H1 (cell line): ENCODE data around the gene MTHFD1. TPM values are rescaled to one million over a fixed set of nuclear protein-coding genes. Genes with fewer than 3 reads are reported as not detected.

Experiments
- CTCF ChIA-PET: fragments of 300-600 bp; sonication (Branson Sonifier 250); formaldehyde crosslinking; loops from one replicate; lab custom pipeline; 2021; ENCODE audit not compliant: partially characterized antibody; lab: Charles Lee
- POLR2A ChIA-PET: fragments of 300-600 bp; sonication (Branson Sonifier 250); formaldehyde crosslinking; loops from one replicate; lab custom pipeline; 2021; ENCODE audit warnings: inconsistent platforms; ENCODE audit not compliant: partially characterized antibody; lab: Charles Lee
- DNase-seq, 2 experiments: peaks; one replicate each; pipeline versions ENCODE4 v3.0.0 to v3.0.0-alpha.2; 2010 to 2022; ENCODE audit warnings: low spot score in 2 of 2, low read depth in 1 of 2, mixed read lengths in 1 of 2
- FAIRE-seq: peaks from 2 replicates; lab custom pipeline; 2011; peaks lifted over from hg19 to GRCh38; lab: Jason Lieb, UNC
- H2AFZ ChIP-seq: 2 replicates; pipeline ENCODE4 v1.8.1; 2012; ENCODE audit warnings: low read length, inconsistent platforms
- H2AK5ac ChIP-seq: 2 replicates; pipeline ENCODE4 v1.6.1; 2013; ENCODE audit warnings: low read depth, low read length
- H2BK120ac ChIP-seq: replicated peaks from 2 replicates; pipeline ENCODE3; 2013; ENCODE audit warnings: low read depth, low read length, inconsistent platforms
- H2BK12ac ChIP-seq: 2 replicates; pipeline ENCODE4 v1.6.1; 2013; ENCODE audit warnings: low read depth, low read length
- H2BK15ac ChIP-seq: 2 replicates; pipeline ENCODE4 v1.6.1; 2013; ENCODE audit warnings: low read length
- H2BK20ac ChIP-seq: 2 replicates; pipeline ENCODE4 v1.6.1; 2013; ENCODE audit warnings: low read length
- H2BK5ac ChIP-seq: 2 replicates; pipeline ENCODE4 v1.6.1; 2013; ENCODE audit warnings: low read depth, low read length
- H3K14ac ChIP-seq: 2 replicates; pipeline ENCODE4 v1.6.1; 2013; ENCODE audit warnings: inconsistent platforms; ENCODE audit not compliant: insufficient read length
- H3K18ac ChIP-seq: 2 replicates; pipeline ENCODE4 v1.6.1; 2013; ENCODE audit warnings: low read length; ENCODE audit errors: extremely low read depth
- H3K23ac ChIP-seq: 2 replicates; pipeline ENCODE4 v1.6.1; 2013; ENCODE audit warnings: inconsistent platforms; ENCODE audit not compliant: insufficient read length
- H3K23me2 ChIP-seq: 2 replicates; pipeline ENCODE4 v1.6.1; 2013; ENCODE audit warnings: low read depth, low read length
- H3K27ac ChIP-seq: 2 replicates; pipeline ENCODE4 v1.6.1; 2011; ENCODE audit warnings: low read depth, low read length, inconsistent platforms
- H3K27me3 ChIP-seq, 4 experiments: replicated peaks in 1 of 4; 1 replicate in 1 of 4; 2 replicates in 3 of 4; pipeline versions ENCODE4 v1.6.1 to v1.8.1; 2011 to 2013; ENCODE audit warnings: low read length in 3 of 4, mild to moderate bottlenecking in 3 of 4, inconsistent platforms in 2 of 4, mixed read lengths in 2 of 4, moderate library complexity in 1 of 4; ENCODE audit not compliant: control insufficient read depth in 3 of 4, insufficient read depth in 3 of 4; ENCODE audit errors: extremely low read depth in 1 of 4
- H3K36me3 ChIP-seq, 4 experiments: 2 replicates each; pipeline versions ENCODE4 v1.6.1 to v1.8.1; 2011 to 2013; ENCODE audit warnings: mild to moderate bottlenecking in 4 of 4, low read length in 3 of 4, moderate library complexity in 2 of 4, control low read depth in 1 of 4, inconsistent platforms in 1 of 4; ENCODE audit not compliant: insufficient read depth in 4 of 4, control insufficient read depth in 2 of 4
- H3K4ac ChIP-seq: replicated peaks from 2 replicates; pipeline ENCODE3; 2013; ENCODE audit warnings: low read length, low read depth, mixed read lengths, inconsistent platforms; ENCODE audit not compliant: insufficient read length
- H3K4me1 ChIP-seq, 4 experiments: replicated peaks in 1 of 4; 1 replicate in 1 of 4; 2 replicates in 3 of 4; pipeline versions ENCODE4 v1.6.1 to v1.8.1; 2011 to 2013; ENCODE audit warnings: low read length in 3 of 4, inconsistent platforms in 2 of 4, mixed read lengths in 1 of 4; ENCODE audit not compliant: insufficient read depth in 4 of 4, control insufficient read depth in 3 of 4
- H3K4me2 ChIP-seq, 2 experiments: 2 replicates each; pipeline versions ENCODE4 v1.6.1 to v1.8.1; 2011 to 2013; ENCODE audit warnings: low read depth in 2 of 2, low read length in 2 of 2, control low read depth in 1 of 2, inconsistent platforms in 1 of 2, mild to moderate bottlenecking in 1 of 2; ENCODE audit not compliant: insufficient read depth in 1 of 2
- H3K4me3 ChIP-seq, 4 experiments: fragments of 200-600, 300-600 bp in 1 of 4; sonication (generic), shearing (Covaris generic), sonication (Bioruptor Twin) in 1 of 4; 2 replicates each; pipeline versions ENCODE4 v1.5.1 to v1.8.1; 2011 to 2016; ENCODE audit warnings: low read length in 4 of 4, low read depth in 3 of 4, control low read depth in 2 of 4, inconsistent platforms in 2 of 4, mild to moderate bottlenecking in 2 of 4, mixed read lengths in 1 of 4, moderate library complexity in 1 of 4; ENCODE audit not compliant: insufficient read depth in 2 of 4; ENCODE audit errors: extremely low read depth in 1 of 4
- H3K56ac ChIP-seq: replicated peaks from 2 replicates; pipeline ENCODE3; 2013; ENCODE audit warnings: low read depth, mild to moderate bottlenecking, mixed read lengths, low read length, inconsistent platforms; ENCODE audit not compliant: insufficient read length
- H3K79me1 ChIP-seq: 2 replicates; pipeline ENCODE4 v1.6.1; 2013; ENCODE audit warnings: low read depth, low read length, control low read depth
- H3K79me2 ChIP-seq, 2 experiments: 2 replicates each; pipeline versions ENCODE4 v1.6.1 to v1.8.1; 2012 to 2013; ENCODE audit warnings: low read length in 2 of 2, mild to moderate bottlenecking in 2 of 2, inconsistent platforms in 1 of 2; ENCODE audit not compliant: insufficient read depth in 2 of 2, control insufficient read depth in 1 of 2
- H3K9ac ChIP-seq, 4 experiments: replicated peaks in 1 of 4; 1 replicate in 1 of 4; 2 replicates in 3 of 4; pipeline versions ENCODE4 v1.6.1 to v1.8.1; 2011 to 2013; ENCODE audit warnings: low read depth in 3 of 4, low read length in 3 of 4, control low read depth in 2 of 4, mild to moderate bottlenecking in 2 of 4, moderate library complexity in 2 of 4, inconsistent platforms in 1 of 4; ENCODE audit errors: extremely low read depth in 1 of 4
- H3K9me3 ChIP-seq, 2 experiments: 2 replicates each; pipeline versions ENCODE4 v1.6.1 to v1.8.1; 2012 to 2013; ENCODE audit warnings: mild to moderate bottlenecking in 2 of 2, moderate library complexity in 2 of 2, control low read depth in 1 of 2, inconsistent platforms in 1 of 2, low read depth in 1 of 2, low read length in 1 of 2, mixed read lengths in 1 of 2; ENCODE audit not compliant: insufficient read depth in 2 of 2
- H4K20me1 ChIP-seq, 2 experiments: replicated peaks in 1 of 2; 2 replicates each; pipeline versions ENCODE3 to v1.8.1; 2011 to 2013; ENCODE audit warnings: inconsistent platforms in 2 of 2, low read length in 2 of 2, mild to moderate bottlenecking in 1 of 2; ENCODE audit not compliant: insufficient read depth in 2 of 2, control insufficient read depth in 1 of 2
- H4K5ac ChIP-seq: 2 replicates; pipeline ENCODE4 v1.6.1; 2013; ENCODE audit warnings: low read length, low read depth, mixed read lengths, inconsistent platforms; ENCODE audit not compliant: insufficient read length
- H4K8ac ChIP-seq: 2 replicates; pipeline ENCODE4 v1.8.0; 2013; ENCODE audit warnings: mild to moderate bottlenecking, moderate library complexity, low read length, inconsistent platforms; ENCODE audit not compliant: insufficient read depth; ENCODE audit errors: extremely low read depth
- H4K91ac ChIP-seq: replicated peaks from 2 replicates; pipeline ENCODE3; 2013; ENCODE audit warnings: low read length, mixed read lengths, inconsistent platforms; ENCODE audit not compliant: insufficient read length
- ASH2L ChIP-seq: fragments of 200-600, 300-600 bp; sonication (generic); IDR thresholded peaks from one replicate; pipeline ENCODE4 v1.7.1; 2017; ENCODE audit warnings: low read length
- KDM4A ChIP-seq: IDR thresholded peaks from one replicate; pipeline ENCODE4 v1.7.1; 2012; ENCODE audit warnings: low read depth, mild to moderate bottlenecking, moderate library complexity, low read length, inconsistent platforms; ENCODE audit not compliant: severe bottlenecking
- RBBP5 ChIP-seq: IDR thresholded peaks from 2 replicates; pipeline ENCODE4 v1.7.1; 2012; ENCODE audit warnings: low read depth, mild to moderate bottlenecking, inconsistent platforms, low read length, moderate library complexity, borderline replicate concordance
- SIN3A ChIP-seq, 2 experiments: IDR thresholded peaks in 1 of 2; conservative IDR thresholded peaks in 1 of 2; 2 replicates each; pipeline ENCODE4 v1.6.1; 2011 to 2012; ENCODE audit warnings: low read length in 2 of 2, improper control_type of control experiment in 1 of 2, low read depth in 1 of 2, mild to moderate bottlenecking in 1 of 2
- SUZ12 ChIP-seq: fragments of 200-600 bp; sonication (generic); IDR thresholded peaks from 2 replicates; pipeline ENCODE4 v1.6.1; 2012; ENCODE audit warnings: mild to moderate bottlenecking, inconsistent platforms, low read length, moderate library complexity, mixed read lengths
- WGBS, 2 experiments: shearing (Covaris generic) in 1 of 2; methylation state at CpG; one replicate each; pipeline versions ENCODE4 v1.1.6 to v1.1.7; 2013 to 2015; ENCODE audit warnings: low lambda C conversion rate in 2 of 2, mixed read lengths in 2 of 2, inconsistent platforms in 1 of 2, low coverage in 1 of 2, missing lambda C conversion rate in 1 of 2; ENCODE audit not compliant: insufficient replicate concordance in 2 of 2, insufficient coverage in 1 of 2, insufficient read length in 1 of 2; ENCODE audit errors: extremely low coverage in 1 of 2, missing lambda C conversion rate in 1 of 2; 5-methylcytosine and 5-hydroxymethylcytosine counted together
- polyA plus RNA-seq, 7 experiments: library from polyadenylated mRNA; depleted of rRNA in 3 of 7; stranded (reverse) in 5 of 7; unstranded in 2 of 7; fragments of >200 nt in 5 of 7; fragments of 200-250 nt in 2 of 7; gene quantifications; 1 replicate in 5 of 7; 2 replicates in 1 of 7; 4 replicates in 1 of 7; pipeline versions ENCODE4 v1.2.1 to v1.2.3, GENCODE V29; 2011 to 2013; ENCODE audit warnings: missing spikeins in 2 of 7, mixed read lengths in 2 of 7
- total RNA-seq: library from RNA; stranded (reverse); fragmentation: NEBNext Ultra II Directional; extraction: Animal tissue kit (Norgen Biotek cat#: 25700); gene quantifications from 2 replicates; pipeline ENCODE4 v1.2.1, GENCODE V29; 2021
- TF ChIP-seq, protein P1 (sequence below): IDR thresholded peaks from 2 replicates; pipeline ENCODE4 v1.6.1; 2011; ENCODE audit warnings: low read depth, mild to moderate bottlenecking, low read length; ENCODE audit not compliant: insufficient read depth

Gene MTHFD1
- total and polyA plus RNA-seq, 2 of the 8 experiments (the other 6 are each of a cell fraction or from before 2014, with no cell fraction given) = 79.7 to 332 TPM

DNA sequence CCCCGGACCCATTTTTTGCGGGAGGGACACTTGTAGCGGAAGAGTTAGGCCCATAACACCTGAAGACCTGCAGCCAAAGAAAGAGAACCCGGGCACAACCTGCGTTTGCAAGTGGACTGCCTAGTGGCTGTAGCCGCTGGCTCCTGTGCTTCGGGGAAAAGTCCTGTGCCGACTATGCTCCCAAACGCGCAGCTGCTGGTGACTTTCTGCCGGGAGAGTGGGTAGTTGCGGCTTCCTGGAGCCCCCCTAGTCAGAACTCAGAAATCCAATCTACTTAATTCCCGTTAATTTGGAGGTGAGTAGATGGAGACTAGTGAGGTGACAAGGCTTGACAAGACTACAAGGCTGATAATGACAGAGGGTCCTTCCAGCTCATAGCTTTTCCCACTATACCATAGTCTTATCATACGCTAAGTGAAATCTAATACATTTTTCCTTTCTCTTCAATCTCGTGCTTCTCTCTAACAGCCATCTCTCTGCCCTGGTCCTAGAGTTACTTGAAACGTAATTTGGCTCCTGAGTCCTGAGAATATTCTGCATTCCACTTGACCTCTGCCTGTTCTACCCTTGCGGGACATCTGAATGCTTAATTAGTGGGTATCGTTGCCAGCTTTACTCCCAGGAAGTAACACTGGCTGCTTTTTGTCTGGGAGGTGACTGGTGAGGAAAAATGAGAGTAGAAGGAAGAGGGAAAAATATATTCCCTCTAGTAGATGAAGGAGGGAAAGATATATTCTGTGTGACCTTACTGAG is 556 bp downstream of the MTHFD1 start:
- H3K9ac ChIP-seq = peak overlapping the region; percentile 95 to 99 (median 97)

More for the DNA sequence above, 556 bp downstream of the MTHFD1 start:
- no peak for FAIRE-seq
- H3K4me3 ChIP-seq = peak overlapping the region; percentile 67 to 90 (median 76)
- no peak overlapping the region; the same call in 1 of the 2 replicates for H2AK5ac ChIP-seq
- H2BK5ac ChIP-seq = peak overlapping the region; percentile 96
- TF ChIP-seq SIN3A (conservative IDR thresholded peaks at IDR 0.05 in 1 of 2, IDR thresholded peaks at IDR 0.05 in 1 of 2; ENCODE audit: low read depth in 1 of 2, low read length in 2 of 2) (0 out of 4 replicates have a peak, but pooled peaks of 1 of the 2 experiments have one; percentile 42), ASH2L (no peak), RBBP5 (0 out of 2 replicates have a peak, but pooled peaks have one; percentile 4), SUZ12 (no peak), KDM4A (peak; percentile 16)
- TF ChIP-seq, protein P1, sequence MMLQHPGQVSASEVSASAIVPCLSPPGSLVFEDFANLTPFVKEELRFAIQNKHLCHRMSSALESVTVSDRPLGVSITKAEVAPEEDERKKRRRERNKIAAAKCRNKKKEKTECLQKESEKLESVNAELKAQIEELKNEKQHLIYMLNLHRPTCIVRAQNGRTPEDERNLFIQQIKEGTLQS = no peak
- TF ChIP-seq, all 59 proteins: peak for 3
- Histone ChIP-seq H3K27ac (peak overlapping the region; percentile 92), H2BK120ac (no peak overlapping the region), H3K4me2 (peak overlapping the region; percentile 85 to 96), H3K23ac (no peak overlapping the region), H3K79me2 (peaks cover 15 to 51% of the 10 kb centered on the region in 2 experiments), H3K27me3 (no peaks in the 10 kb centered on the region), H3K14ac (no peak overlapping the region), H3K36me3 (peaks cover 0 to 6% (median 1%) of the 10 kb centered on the region in 4 experiments; a peak in 2 of 8 replicates), H2BK12ac (peak overlapping the region; percentile 99; the same call in 1 of the 2 replicates), H4K20me1 (peaks cover 3 to 8% of the 10 kb centered on the region in 2 experiments), H3K4me1 (peaks cover 5 to 13% (median 11%) of the 10 kb centered on the region in 4 experiments), H2BK20ac (no peak overlapping the region), H2BK15ac (0 out of 2 replicates have a peak overlapping the region, but pooled peaks have one; percentile 25), H3K9me3 (no peaks in the 10 kb centered on the region), H3K23me2 (peaks cover 15% of the 10 kb centered on the region), H3K18ac (peak overlapping the region; percentile 88), H4K91ac (peak overlapping the region; percentile 79), H4K8ac (peak overlapping the region; percentile 96; the same call in 1 of the 2 replicates), H3K4ac (no peak overlapping the region), H2AFZ (0 out of 2 replicates have a peak overlapping the region, but pooled peaks have one; percentile 10), H4K5ac (peak overlapping the region; percentile 72), H3K79me1 (peaks cover 5% of the 10 kb centered on the region), H3K56ac (peak overlapping the region; percentile 80)
- DNase-seq = no peak
- POLR2A ChIA-PET = interaction anchor here (0.9 to 4.7 kb wide), 15 partner anchors 8 to 320 kb away, joined by 3 to 28 read pairs (median 7); partner anchors contain the start of gene ZBTB1
- WGBS, 2 experiments = 4% methylated on average over 18 of the region's 18 CpGs; no CpG with 5 or more reads in 1 of the 2 experiments
- CTCF ChIA-PET = interaction anchor here (0.8 to 2.7 kb wide), 4 partner anchors 41 to 93 kb away, joined by 3 to 6 read pairs (median 4); no protein-coding TSS in a partner anchor
